ENCODE data around the gene B4GALT2. TPM values are rescaled to one million over a fixed set of nuclear protein-coding genes. Genes with fewer than 3 reads are reported as not detected.

B4GALT2 gene
- total RNA-seq, 2 experiments from 2014 or later: 0.57 to 1.4 TPM

DNA sequence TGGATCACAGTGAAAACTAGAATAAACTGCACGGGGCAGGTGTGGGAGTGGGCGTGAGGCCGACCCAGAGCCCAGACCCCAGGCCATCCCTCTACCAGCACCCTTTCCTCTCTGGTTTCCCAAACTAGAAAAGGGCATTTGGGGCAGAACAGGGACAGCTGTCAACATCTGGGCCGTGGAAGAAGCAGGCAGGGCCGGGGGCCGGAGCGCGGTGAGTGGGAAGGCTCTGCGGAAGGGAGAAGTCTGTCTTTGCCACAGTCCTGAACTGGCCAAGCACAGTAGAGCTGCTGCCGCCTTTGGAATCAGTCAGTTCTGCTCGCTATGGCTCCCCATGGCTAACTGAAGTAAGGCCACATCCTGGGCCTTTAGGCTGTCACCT lies 19.0 kb downstream of the B4GALT2 start:
- ChIA-PET POLR2A (no interaction called here), CTCF (ENCODE audit: unreplicated experiment) (no interaction called here)
- intact Hi-C loops (cut with micrococcal nuclease; ENCODE audit: unreplicated experiment): no loop called here
- Histone ChIP-seq H4K20me1 (ENCODE audit: insufficient read depth, low read length) (no peaks in the 10 kb centered on the region), H3K4me3 (ENCODE audit: low read depth, low read length, poor library complexity, severe bottlenecking) (no peak overlapping the region), H3K27ac (ENCODE audit: low read depth, low read length, poor library complexity, severe bottlenecking) (no peak overlapping the region), H3K79me2 (ENCODE audit: insufficient read depth, low read depth, low read length) (no peaks in the 10 kb centered on the region), H3K36me3 (ENCODE audit: insufficient read depth, low read length) (no peaks in the 10 kb centered on the region), H3K4me2 (ENCODE audit: low read length) (no peak overlapping the region), H3K9me3 (ENCODE audit: low read length) (no peaks in the 10 kb centered on the region), H2AFZ (ENCODE audit: low read length) (no peak overlapping the region), H3K4me1 (ENCODE audit: insufficient read depth, low read length, poor library complexity, severe bottlenecking) (peaks cover 5% of the 10 kb centered on the region), H3K9me2 (ENCODE audit: insufficient read depth, low read length) (no peaks in the 10 kb centered on the region)
- TF ChIP-seq EZH2phosphoT487 (IDR thresholded peaks at IDR 0.05; ENCODE audit: borderline replicate concordance, low read depth, low read length): no peak
- TF ChIP-seq, protein P1, sequence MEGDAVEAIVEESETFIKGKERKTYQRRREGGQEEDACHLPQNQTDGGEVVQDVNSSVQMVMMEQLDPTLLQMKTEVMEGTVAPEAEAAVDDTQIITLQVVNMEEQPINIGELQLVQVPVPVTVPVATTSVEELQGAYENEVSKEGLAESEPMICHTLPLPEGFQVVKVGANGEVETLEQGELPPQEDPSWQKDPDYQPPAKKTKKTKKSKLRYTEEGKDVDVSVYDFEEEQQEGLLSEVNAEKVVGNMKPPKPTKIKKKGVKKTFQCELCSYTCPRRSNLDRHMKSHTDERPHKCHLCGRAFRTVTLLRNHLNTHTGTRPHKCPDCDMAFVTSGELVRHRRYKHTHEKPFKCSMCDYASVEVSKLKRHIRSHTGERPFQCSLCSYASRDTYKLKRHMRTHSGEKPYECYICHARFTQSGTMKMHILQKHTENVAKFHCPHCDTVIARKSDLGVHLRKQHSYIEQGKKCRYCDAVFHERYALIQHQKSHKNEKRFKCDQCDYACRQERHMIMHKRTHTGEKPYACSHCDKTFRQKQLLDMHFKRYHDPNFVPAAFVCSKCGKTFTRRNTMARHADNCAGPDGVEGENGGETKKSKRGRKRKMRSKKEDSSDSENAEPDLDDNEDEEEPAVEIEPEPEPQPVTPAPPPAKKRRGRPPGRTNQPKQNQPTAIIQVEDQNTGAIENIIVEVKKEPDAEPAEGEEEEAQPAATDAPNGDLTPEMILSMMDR (conservative IDR thresholded peaks at IDR 0.05; ENCODE audit: low read length): no peak
- no TSS peak for BruUV-seq (replicated peaks)
- no peak for DNase-seq (ENCODE audit: low spot score)

DNA sequence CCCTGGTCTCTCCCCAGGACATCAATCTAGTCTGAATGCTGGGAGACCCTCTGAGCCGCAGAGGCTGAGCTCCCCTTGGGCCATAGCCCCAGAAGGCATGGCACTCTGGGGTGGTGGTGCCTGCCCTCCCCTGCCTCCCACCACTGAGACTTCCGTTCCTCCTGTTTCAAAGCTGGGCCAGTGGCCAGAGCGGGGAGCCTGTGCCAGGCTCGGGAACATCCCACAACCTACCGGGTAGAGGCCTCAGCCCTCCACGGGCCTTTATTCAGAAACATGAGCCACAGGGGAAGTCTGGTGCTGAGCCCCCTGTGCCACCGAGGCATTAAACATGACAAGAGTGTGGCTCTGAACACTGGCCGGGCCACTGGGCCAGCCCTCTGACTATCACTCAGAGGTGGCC lies 20.4 kb downstream of the B4GALT2 start:
- Histone ChIP-seq H3K27ac (ENCODE audit: low read depth, low read length, poor library complexity, severe bottlenecking) (no peak overlapping the region), H3K79me2 (ENCODE audit: insufficient read depth, low read depth, low read length) (no peaks in the 10 kb centered on the region), H4K20me1 (ENCODE audit: insufficient read depth, low read length) (no peaks in the 10 kb centered on the region), H3K4me2 (ENCODE audit: low read length) (no peak overlapping the region), H3K9me2 (ENCODE audit: insufficient read depth, low read length) (no peaks in the 10 kb centered on the region), H3K9me3 (ENCODE audit: low read length) (no peaks in the 10 kb centered on the region), H3K4me1 (ENCODE audit: insufficient read depth, low read length, poor library complexity, severe bottlenecking) (no peaks in the 10 kb centered on the region), H3K36me3 (ENCODE audit: insufficient read depth, low read length) (no peaks in the 10 kb centered on the region), H3K4me3 (ENCODE audit: low read depth, low read length, poor library complexity, severe bottlenecking) (no peak overlapping the region), H2AFZ (ENCODE audit: low read length) (no peak overlapping the region)
- BruUV-seq (replicated peaks): no TSS peak
- intact Hi-C loops (cut with micrococcal nuclease; ENCODE audit: unreplicated experiment): no loop called here
- CTCF ChIA-PET (ENCODE audit: unreplicated experiment): no interaction called here
- TF ChIP-seq, protein P1 (conservative IDR thresholded peaks at IDR 0.05; ENCODE audit: low read length): no peak
- no peak for TF ChIP-seq EZH2phosphoT487 (IDR thresholded peaks at IDR 0.05; ENCODE audit: borderline replicate concordance, low read depth, low read length)
- POLR2A ChIA-PET: no interaction called here
- DNase-seq (ENCODE audit: low spot score): no peak

DNA sequence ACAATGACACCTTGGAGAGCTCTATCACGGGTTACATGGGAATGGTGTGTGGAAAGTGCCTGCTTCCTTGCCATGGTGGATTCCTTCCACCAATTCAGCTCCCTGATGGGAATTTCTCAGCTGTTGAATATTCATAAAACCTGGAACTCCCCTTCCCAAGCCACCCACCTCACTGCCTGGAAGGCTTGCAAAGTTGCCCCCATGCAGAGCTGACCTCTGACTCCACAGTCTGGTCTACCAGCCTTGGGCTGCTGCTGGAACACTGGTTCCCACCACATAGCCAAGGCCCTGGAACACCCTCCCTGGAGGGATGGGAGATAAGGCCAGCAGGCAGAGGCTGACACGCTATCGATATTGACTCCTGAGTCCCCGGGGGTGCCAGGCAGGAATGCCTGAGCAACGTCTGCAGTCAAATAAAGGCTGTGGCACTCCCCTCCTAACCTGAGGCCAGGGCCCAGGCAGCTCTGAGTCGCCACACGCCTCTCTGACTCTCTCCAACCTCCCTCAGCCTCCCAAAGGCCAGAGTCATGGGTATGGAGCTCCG lies 21.2 kb downstream of the B4GALT2 start:
- H3K9me2 ChIP-seq (ENCODE audit: insufficient read depth, low read length): no peaks in the 10 kb centered on the region
- no peaks in the 10 kb centered on the region for H3K4me1 ChIP-seq (ENCODE audit: insufficient read depth, low read length, poor library complexity, severe bottlenecking)
- no peak overlapping the region for H3K4me2 ChIP-seq (ENCODE audit: low read length)
- no peaks in the 10 kb centered on the region for H3K36me3 ChIP-seq (ENCODE audit: insufficient read depth, low read length)
- TF ChIP-seq, protein P1 (conservative IDR thresholded peaks at IDR 0.05; ENCODE audit: low read length): no peak
- POLR2A ChIA-PET: interaction anchor here (1.1 kb wide), 1 partner anchor 7 kb away, joined by 3 read pairs; no protein-coding TSS in a partner anchor
- H3K9me3 ChIP-seq (ENCODE audit: low read length): no peaks in the 10 kb centered on the region
- CTCF ChIA-PET (ENCODE audit: unreplicated experiment): no interaction called here
- no TSS peak for BruUV-seq (replicated peaks)
- H3K4me3 ChIP-seq (ENCODE audit: low read depth, low read length, poor library complexity, severe bottlenecking): no peak overlapping the region
- no peaks in the 10 kb centered on the region for H4K20me1 ChIP-seq (ENCODE audit: insufficient read depth, low read length)
- no peak overlapping the region for H3K27ac ChIP-seq (ENCODE audit: low read depth, low read length, poor library complexity, severe bottlenecking)
- H3K79me2 ChIP-seq (ENCODE audit: insufficient read depth, low read depth, low read length): no peaks in the 10 kb centered on the region
- intact Hi-C loops (cut with micrococcal nuclease; ENCODE audit: unreplicated experiment): no loop called here
- H2AFZ ChIP-seq (ENCODE audit: low read length): no peak overlapping the region
- DNase-seq (ENCODE audit: low spot score): no peak
